Vagina (tissue), 2 donors: Measurements from ENCODE around the gene MYO18A. TPM values are rescaled to one million over a fixed set of nuclear protein-coding genes. Genes with fewer than 3 reads are reported as not detected.

Experiments
- DNase-seq, 2 donors: peaks; one replicate each; pipeline ENCODE4 v3.0.0-alpha.2; 2017; ENCODE audit errors: extremely low spot score in 2 of 2
- H3K27ac ChIP-seq: fragments of 200-600 bp; sonication (generic); one replicate; pipeline ENCODE4 v1.5.1; 2019
- H3K27me3 ChIP-seq: fragments of 200-600 bp; sonication (generic); one replicate; pipeline ENCODE4 v1.5.1; 2019
- H3K36me3 ChIP-seq, 2 donors: fragments of 200-600 bp; sonication (generic); one replicate each; pipeline ENCODE4 v1.5.1; 2017 to 2019
- H3K4me1 ChIP-seq: fragments of 200-600 bp; sonication (generic); one replicate; pipeline ENCODE4 v1.5.1; 2019
- H3K4me3 ChIP-seq, 2 donors: fragments of 200-600 bp; sonication (generic); 1 replicate in 1 of 2; 2 replicates in 1 of 2; pipeline ENCODE4 v1.5.1; 2016 to 2019
- H3K9me3 ChIP-seq: fragments of 200-600 bp; sonication (generic); one replicate; pipeline ENCODE4 v1.5.1; 2019
- POLR2A ChIP-seq, 2 donors: fragments of 450-650 bp; IDR thresholded peaks; one replicate each; pipeline ENCODE4 v1.6.1; 2017; ENCODE audit warnings: antibody characterized with exemption in 2 of 2, mild to moderate bottlenecking in 2 of 2, moderate library complexity in 2 of 2
- POLR2AphosphoS5 ChIP-seq, 2 donors: sonication (generic); formaldehyde crosslinking; IDR thresholded peaks; one replicate each; pipeline ENCODE4 v1.9.0; 2017; ENCODE audit warnings: antibody characterized with exemption in 2 of 2, mild to moderate bottlenecking in 2 of 2, low read depth in 1 of 2; ENCODE audit not compliant: insufficient read depth in 1 of 2
- intact Hi-C: fragments of 100-400 bp; cut with DNase I; formaldehyde crosslinking; loops from one replicate; pipeline ENCODE4 v1.15.1; 2023
- total RNA-seq: library from RNA; depleted of rRNA; stranded (reverse); fragments of >200 nt; gene quantifications from one replicate; pipeline ENCODE4 v1.2.3, GENCODE V29; 2016
- TF ChIP-seq, protein P1 (sequence below), 3 experiments: fragments of 450-650 bp in 2 of 3; fragments of 200-600 bp in 1 of 3; sonication (generic) in 1 of 3; IDR thresholded peaks; one replicate each; pipeline ENCODE4 v1.5.1; 2017 to 2019; ENCODE audit warnings: antibody characterized with exemption in 3 of 3, mild to moderate bottlenecking in 2 of 3, moderate library complexity in 2 of 3

Gene MYO18A
- total RNA-seq, 1 donor from 2014 or later, result 70.7 TPM

DNA sequence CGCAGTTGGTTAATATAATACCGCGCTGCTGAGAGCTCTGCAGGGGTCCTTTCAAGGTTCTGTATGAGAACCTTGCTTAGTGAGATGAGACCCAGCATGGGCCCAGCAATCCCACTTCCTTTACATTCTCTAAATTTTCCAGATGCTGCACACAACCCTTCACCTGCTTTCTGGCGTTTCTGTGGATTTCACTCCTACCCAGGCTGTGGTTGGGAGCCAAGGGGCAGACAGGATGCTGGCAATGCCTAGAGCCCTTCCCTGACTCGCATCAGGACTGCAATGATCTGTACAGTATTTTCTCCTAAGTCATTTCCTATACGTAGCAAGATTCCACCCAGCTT is 147.4 kb downstream of the MYO18A start:
- H3K27me3 ChIP-seq, result no peaks in the 10 kb centered on the region

DNA sequence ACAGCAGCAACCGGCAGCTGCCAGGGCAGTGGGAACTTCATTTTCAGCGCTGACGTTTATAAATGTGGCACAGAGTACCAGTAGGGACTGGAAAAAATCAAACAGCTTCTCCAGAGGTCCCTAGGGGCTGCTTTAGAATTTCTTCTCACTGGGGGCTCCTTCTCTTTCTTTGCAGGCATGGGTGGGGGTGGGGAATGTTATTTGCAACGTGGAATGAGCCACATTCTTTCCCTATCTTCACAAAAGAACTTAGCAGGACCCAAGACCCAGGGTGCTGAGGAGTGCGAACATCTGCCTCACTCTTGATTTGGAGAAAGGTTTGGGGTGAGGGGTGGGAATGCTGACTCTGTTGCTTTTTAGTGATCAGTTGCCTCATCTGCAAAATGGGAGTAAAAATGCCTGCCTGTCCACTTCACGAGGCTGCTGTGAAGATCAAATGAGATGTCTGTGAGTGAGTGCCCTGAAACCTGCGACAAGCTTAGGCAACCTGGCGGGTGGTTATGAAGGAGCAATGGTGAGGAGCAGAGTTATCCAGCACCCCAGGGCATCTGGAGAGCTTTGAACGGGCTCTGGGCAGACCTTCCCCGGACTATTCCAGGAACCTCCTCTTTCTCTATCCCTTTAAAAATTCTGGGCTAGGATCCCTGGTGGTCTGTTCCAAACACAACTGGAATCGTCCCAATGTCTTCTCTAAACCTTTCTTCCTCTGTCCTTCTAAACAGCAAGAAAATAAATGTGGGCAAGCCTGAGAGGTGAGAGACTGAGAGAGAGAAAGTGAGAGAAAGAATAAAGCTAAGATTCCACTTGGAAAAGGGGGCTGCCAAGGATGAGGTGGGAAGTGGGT is 148.0 kb downstream of the MYO18A start:
- Histone ChIP-seq H3K9me3 (no peaks in the 10 kb centered on the region), H3K36me3 (no peaks in the 10 kb centered on the region), H3K27ac (no peak overlapping the region), H3K4me1 (no peaks in the 10 kb centered on the region), H3K27me3 (no peaks in the 10 kb centered on the region), H3K4me3 (no peak overlapping the region)
- intact Hi-C loops, result no loop called here
- no peak for TF ChIP-seq POLR2AphosphoS5 (IDR thresholded peaks at IDR 0.05; ENCODE audit: insufficient read depth in 1 of 2, low read depth in 1 of 2)
- TF ChIP-seq POLR2A (IDR thresholded peaks at IDR 0.05), result no peak
- TF ChIP-seq, protein P1, sequence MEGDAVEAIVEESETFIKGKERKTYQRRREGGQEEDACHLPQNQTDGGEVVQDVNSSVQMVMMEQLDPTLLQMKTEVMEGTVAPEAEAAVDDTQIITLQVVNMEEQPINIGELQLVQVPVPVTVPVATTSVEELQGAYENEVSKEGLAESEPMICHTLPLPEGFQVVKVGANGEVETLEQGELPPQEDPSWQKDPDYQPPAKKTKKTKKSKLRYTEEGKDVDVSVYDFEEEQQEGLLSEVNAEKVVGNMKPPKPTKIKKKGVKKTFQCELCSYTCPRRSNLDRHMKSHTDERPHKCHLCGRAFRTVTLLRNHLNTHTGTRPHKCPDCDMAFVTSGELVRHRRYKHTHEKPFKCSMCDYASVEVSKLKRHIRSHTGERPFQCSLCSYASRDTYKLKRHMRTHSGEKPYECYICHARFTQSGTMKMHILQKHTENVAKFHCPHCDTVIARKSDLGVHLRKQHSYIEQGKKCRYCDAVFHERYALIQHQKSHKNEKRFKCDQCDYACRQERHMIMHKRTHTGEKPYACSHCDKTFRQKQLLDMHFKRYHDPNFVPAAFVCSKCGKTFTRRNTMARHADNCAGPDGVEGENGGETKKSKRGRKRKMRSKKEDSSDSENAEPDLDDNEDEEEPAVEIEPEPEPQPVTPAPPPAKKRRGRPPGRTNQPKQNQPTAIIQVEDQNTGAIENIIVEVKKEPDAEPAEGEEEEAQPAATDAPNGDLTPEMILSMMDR (IDR thresholded peaks at IDR 0.05), result no peak
- DNase-seq, result no peak

More for the DNA sequence above, 147.4 kb downstream of the MYO18A start:
- DNase-seq, result no peak
- H3K36me3 ChIP-seq, result no peaks in the 10 kb centered on the region
- no peak overlapping the region for H3K4me3 ChIP-seq
- H3K27ac ChIP-seq, result no peak overlapping the region
- H3K4me1 ChIP-seq, result no peaks in the 10 kb centered on the region
- intact Hi-C loops, result no loop called here
- TF ChIP-seq, protein P1 (IDR thresholded peaks at IDR 0.05), result no peak
- TF ChIP-seq POLR2AphosphoS5 (IDR thresholded peaks at IDR 0.05; ENCODE audit: insufficient read depth in 1 of 2, low read depth in 1 of 2) (no peak), POLR2A (IDR thresholded peaks at IDR 0.05) (no peak)
- no peaks in the 10 kb centered on the region for H3K9me3 ChIP-seq

DNA sequence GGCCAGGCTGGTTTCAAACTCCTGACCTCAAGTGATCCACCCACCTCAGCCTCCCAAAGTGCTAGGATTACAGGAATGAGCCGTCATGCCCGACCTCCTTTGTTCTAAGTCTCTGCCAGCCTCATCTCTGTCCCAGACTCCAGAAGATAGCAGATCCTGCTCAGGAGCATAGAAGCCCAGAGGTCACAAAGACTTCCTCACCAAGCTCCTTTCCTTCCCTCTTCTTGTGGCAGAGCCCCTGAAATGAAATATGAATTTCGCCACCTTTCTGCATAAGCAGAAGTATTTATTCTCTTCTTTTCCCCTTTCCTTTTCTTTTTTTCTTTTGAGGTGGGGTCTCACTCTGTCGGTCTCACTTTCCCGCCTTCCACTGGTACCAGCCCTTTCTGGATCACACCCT is 148.7 kb downstream of the MYO18A start:
- no peaks in the 10 kb centered on the region for H3K9me3 ChIP-seq
- H3K4me1 ChIP-seq, result no peaks in the 10 kb centered on the region
- intact Hi-C loops, result no loop called here
- H3K27me3 ChIP-seq, result no peaks in the 10 kb centered on the region
- no peak for TF ChIP-seq POLR2A (IDR thresholded peaks at IDR 0.05)
- TF ChIP-seq, protein P1 (IDR thresholded peaks at IDR 0.05), result no peak
- no peak for TF ChIP-seq POLR2AphosphoS5 (IDR thresholded peaks at IDR 0.05; ENCODE audit: insufficient read depth in 1 of 2, low read depth in 1 of 2)
- DNase-seq, result no peak
- H3K4me3 ChIP-seq, result no peak overlapping the region
- H3K27ac ChIP-seq, result no peak overlapping the region
- H3K36me3 ChIP-seq, result no peaks in the 10 kb centered on the region

DNA sequence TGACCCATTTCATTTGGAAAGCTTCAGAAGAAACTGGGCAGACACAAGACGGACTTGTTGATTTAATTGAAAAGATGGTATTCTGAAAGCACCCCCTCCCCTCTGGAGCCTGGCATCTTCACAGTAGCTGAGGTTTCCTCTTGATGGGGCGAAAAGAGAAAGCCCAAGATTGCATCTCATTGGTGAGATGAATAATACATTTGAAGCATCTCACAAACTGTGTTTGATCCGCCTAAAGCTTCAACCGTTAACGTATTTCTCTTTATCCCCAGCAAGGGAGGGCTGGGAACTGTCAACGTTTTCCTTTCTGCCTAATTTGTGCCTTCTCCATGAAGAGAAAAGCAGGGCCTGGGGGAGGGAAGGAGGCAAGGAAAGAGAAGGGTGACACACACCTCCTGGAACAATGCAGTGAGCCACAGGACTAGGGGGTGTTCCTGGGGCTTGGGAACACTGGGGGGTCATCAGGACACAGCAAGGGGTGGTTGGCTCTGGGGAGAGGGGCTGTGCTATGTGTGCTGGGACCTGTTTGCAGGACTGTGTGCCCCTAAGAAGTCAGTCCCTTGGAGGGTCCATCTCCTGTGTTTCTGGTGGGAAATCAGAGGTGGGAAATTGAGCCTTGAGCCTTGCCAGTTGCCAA is 155.8 kb downstream of the MYO18A start:
- H3K4me1 ChIP-seq, result peaks cover 6% of the 10 kb centered on the region
- intact Hi-C loops, result no loop called here
- H3K9me3 ChIP-seq, result no peaks in the 10 kb centered on the region
- no peaks in the 10 kb centered on the region for H3K36me3 ChIP-seq
- H3K4me3 ChIP-seq, result no peak overlapping the region
- H3K27me3 ChIP-seq, result peaks cover 7% of the 10 kb centered on the region
- no peak overlapping the region for H3K27ac ChIP-seq
- DNase-seq, result no peak
- no peak for TF ChIP-seq POLR2A (IDR thresholded peaks at IDR 0.05)
- no peak for TF ChIP-seq POLR2AphosphoS5 (IDR thresholded peaks at IDR 0.05; ENCODE audit: insufficient read depth in 1 of 2, low read depth in 1 of 2)

DNA sequence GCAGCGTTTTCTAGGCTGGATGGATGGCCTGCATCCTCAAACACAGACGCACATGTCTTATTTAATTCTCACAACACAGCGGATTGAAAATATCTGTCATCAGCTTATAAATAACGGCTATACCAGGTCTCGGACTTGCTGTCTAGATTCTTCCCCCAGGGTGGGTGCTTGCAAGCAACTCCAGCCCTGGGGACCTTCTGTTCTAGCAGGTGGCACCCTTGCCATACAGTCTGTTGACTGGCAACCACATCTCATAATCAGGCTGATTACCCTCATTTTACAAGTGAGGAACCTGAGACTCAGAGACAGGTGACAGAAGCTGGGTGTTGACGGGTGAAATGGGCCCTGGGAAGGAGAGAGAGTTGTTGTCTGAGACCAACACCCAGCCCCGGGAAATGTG is 158.1 kb downstream of the MYO18A start:
- Histone ChIP-seq H3K4me3 (no peak overlapping the region), H3K4me1 (peaks cover 7% of the 10 kb centered on the region), H3K9me3 (no peaks in the 10 kb centered on the region), H3K27me3 (peaks cover 7% of the 10 kb centered on the region), H3K36me3 (no peaks in the 10 kb centered on the region), H3K27ac (no peak overlapping the region)
- no peak for TF ChIP-seq POLR2AphosphoS5 (IDR thresholded peaks at IDR 0.05; ENCODE audit: insufficient read depth in 1 of 2, low read depth in 1 of 2)
- TF ChIP-seq POLR2A (IDR thresholded peaks at IDR 0.05), result no peak
- TF ChIP-seq, protein P1 (IDR thresholded peaks at IDR 0.05), result no peak
- no peak for DNase-seq
- intact Hi-C loops, result no loop called here
